C1 segment of cervical spinal cord (tissue), 14 donors: Measurements from ENCODE around the gene LGI2.
"Not testable (repeated sequence)": the region's sequence is repeated elsewhere in the genome, so short reads cannot be mapped to it uniquely, and the experiment has no call there.

Experiments
- DNase-seq, 14 donors: peaks; one replicate each; lab custom pipeline; 2025; lab: John Stamatoyannopoulos, UW

LGI2 gene

GRCh38 chr4:25030277-25031076 is at the start of gene LGI2:
Gene LGI2, minus strand, starts transcription at chr4:25030946. Its CDS starts 253 bp downstream, at chr4:25030693.
- peak in 5 of 14 donors; percentile 14 to 44 (median 33) for DNase-seq

GRCh38 chr4:25078523-25078922 is 47.8 kb upstream of the LGI2 start:
- no peak for DNase-seq

GRCh38 chr4:25076625-25077398 is 46.1 kb upstream of the LGI2 start:
- no peak for DNase-seq

GRCh38 chr4:25075851-25076250 is 45.1 kb upstream of the LGI2 start:
- no peak for DNase-seq

- no peak for DNase-seq
These were observed 44.4 kb upstream of the LGI2 start for GRCh38 chr4:25075129-25075528.

- no peak for DNase-seq
These were observed 39.8 kb upstream of the LGI2 start for GRCh38 chr4:25070545-25070944.

- DNase-seq, result no peak
These were observed 38.3 kb upstream of the LGI2 start for GRCh38 chr4:25069014-25069413.

GRCh38 chr4:25068386-25068785 is 37.6 kb upstream of the LGI2 start:
- DNase-seq, result no peak

- DNase-seq, result no peak
These were observed 35.3 kb upstream of the LGI2 start for GRCh38 chr4:25065932-25066590.

- no peak for DNase-seq
These were observed 34.7 kb upstream of the LGI2 start for GRCh38 chr4:25065431-25065858.

GRCh38 chr4:25064447-25064846 is 33.7 kb upstream of the LGI2 start:
- not testable (repeated sequence) for DNase-seq

GRCh38 chr4:25063116-25063515 is 32.4 kb upstream of the LGI2 start:
- DNase-seq, result no peak

- DNase-seq, result no peak
These were observed 31.4 kb upstream of the LGI2 start for GRCh38 chr4:25062098-25062497.

GRCh38 chr4:25061602-25062001 is 30.9 kb upstream of the LGI2 start:
- no peak for DNase-seq

- no peak for DNase-seq
These were observed 30.2 kb upstream of the LGI2 start for GRCh38 chr4:25060963-25061340.

- no peak for DNase-seq
These were observed 29.7 kb upstream of the LGI2 start for GRCh38 chr4:25060241-25060962.

GRCh38 chr4:25059791-25060190 is 29.0 kb upstream of the LGI2 start:
- DNase-seq, result no peak

GRCh38 chr4:25058796-25059195 is 28.1 kb upstream of the LGI2 start:
- DNase-seq, result no peak

GRCh38 chr4:25057299-25057698 is 26.6 kb upstream of the LGI2 start:
- no peak for DNase-seq

- DNase-seq, result not testable (repeated sequence)
These were observed 21.3 kb upstream of the LGI2 start for GRCh38 chr4:25052037-25052436.

- DNase-seq, result no peak
These were observed 20.8 kb upstream of the LGI2 start for GRCh38 chr4:25051534-25051933.
